ENCODE results near the gene RAMP3. TPM values are rescaled to one million over a fixed set of nuclear protein-coding genes. Genes with fewer than 3 reads are reported as not detected.
A peak's percentile ranks its signal among the peaks of the same experiment; 100 is the strongest.

RAMP3 gene
- total RNA-seq, 1 experiment from 2014 or later = 0.13 TPM

- in situ Hi-C loops (cut with HindIII; ENCODE audit: low pct_unique_long_range_greater_than_20kb, low sequenced_read_pairs) (no loop called here), intact Hi-C loops (cut with micrococcal nuclease; ENCODE audit: unreplicated experiment) (no loop called here)
- no peaks in the 10 kb centered on the region for H3K9me3 ChIP-seq (ENCODE audit: control insufficient read depth, insufficient read depth, low read depth, low read length)
- no peak for TF ChIP-seq SIN3A (IDR thresholded peaks at IDR 0.05; ENCODE audit: borderline replicate concordance, insufficient read depth, low read depth, low read length)
- no peak for TF ChIP-seq TCF7L2 (IDR thresholded peaks at IDR 0.05; ENCODE audit: low read depth, low read length)
- no peak for TF ChIP-seq REST (IDR thresholded peaks at IDR 0.05; ENCODE audit: insufficient read depth in 1 of 2, low read depth in 2 of 2, low read length in 1 of 2)
- TF ChIP-seq, protein P1, sequence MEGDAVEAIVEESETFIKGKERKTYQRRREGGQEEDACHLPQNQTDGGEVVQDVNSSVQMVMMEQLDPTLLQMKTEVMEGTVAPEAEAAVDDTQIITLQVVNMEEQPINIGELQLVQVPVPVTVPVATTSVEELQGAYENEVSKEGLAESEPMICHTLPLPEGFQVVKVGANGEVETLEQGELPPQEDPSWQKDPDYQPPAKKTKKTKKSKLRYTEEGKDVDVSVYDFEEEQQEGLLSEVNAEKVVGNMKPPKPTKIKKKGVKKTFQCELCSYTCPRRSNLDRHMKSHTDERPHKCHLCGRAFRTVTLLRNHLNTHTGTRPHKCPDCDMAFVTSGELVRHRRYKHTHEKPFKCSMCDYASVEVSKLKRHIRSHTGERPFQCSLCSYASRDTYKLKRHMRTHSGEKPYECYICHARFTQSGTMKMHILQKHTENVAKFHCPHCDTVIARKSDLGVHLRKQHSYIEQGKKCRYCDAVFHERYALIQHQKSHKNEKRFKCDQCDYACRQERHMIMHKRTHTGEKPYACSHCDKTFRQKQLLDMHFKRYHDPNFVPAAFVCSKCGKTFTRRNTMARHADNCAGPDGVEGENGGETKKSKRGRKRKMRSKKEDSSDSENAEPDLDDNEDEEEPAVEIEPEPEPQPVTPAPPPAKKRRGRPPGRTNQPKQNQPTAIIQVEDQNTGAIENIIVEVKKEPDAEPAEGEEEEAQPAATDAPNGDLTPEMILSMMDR (IDR thresholded peaks at IDR 0.05) = no peak
- TF ChIP-seq POLR2AphosphoS5 (IDR thresholded peaks at IDR 0.05; ENCODE audit: low read depth, low read length) = no peak
- ATAC-seq = peak; percentile 57
- H3K4me3 ChIP-seq (ENCODE audit: low read depth in 2 of 2, low read length in 2 of 2) = no peak overlapping the region
- no peak for DNase-seq (ENCODE audit: low read depth, low spot score)
- POLR2A ChIA-PET = no interaction called here
- CTCF ChIA-PET = no interaction called here
- no TSS peak for BruUV-seq (replicated peaks)
- H3K4me1 ChIP-seq (ENCODE audit: control insufficient read depth, insufficient read depth, low read length) = no peaks in the 10 kb centered on the region
- no peaks in the 10 kb centered on the region; the same call in 1 of the 2 replicates for H3K27me3 ChIP-seq (ENCODE audit: control insufficient read depth, insufficient read depth, low read length)
- no peaks in the 10 kb centered on the region for H3K36me3 ChIP-seq (ENCODE audit: control insufficient read depth, insufficient read depth, low read length)
- no peak overlapping the region for H3K27ac ChIP-seq (ENCODE audit: low read length)
Observed at GRCh38 chr7:45118889-45119331, 38.7 kb upstream of the RAMP3 start.

DNA sequence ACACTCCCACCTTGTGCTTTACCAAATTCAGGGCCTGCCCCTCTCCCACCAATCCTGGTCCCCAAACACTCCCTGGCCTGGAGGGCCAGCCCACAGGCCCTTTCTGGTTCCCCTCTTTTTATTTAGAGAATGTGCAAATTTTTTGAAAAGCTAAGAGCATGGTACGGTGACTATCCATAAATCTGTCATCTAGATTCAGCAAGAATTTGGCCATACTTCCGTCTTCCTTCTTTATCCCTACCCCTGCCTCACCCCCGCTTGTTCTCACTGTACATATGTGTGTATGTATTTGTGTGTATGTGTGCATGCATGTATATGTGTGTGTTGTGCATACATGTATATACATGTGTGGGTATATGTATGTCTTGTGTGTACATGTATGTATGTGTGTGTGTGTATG lies 38.0 kb upstream of the RAMP3 start:
- Histone ChIP-seq H3K4me3 (ENCODE audit: low read depth in 2 of 2, low read length in 2 of 2) (no peak overlapping the region), H3K9me3 (ENCODE audit: control insufficient read depth, insufficient read depth, low read depth, low read length) (no peaks in the 10 kb centered on the region), H3K36me3 (ENCODE audit: control insufficient read depth, insufficient read depth, low read length) (no peaks in the 10 kb centered on the region), H3K27ac (ENCODE audit: low read length) (no peak overlapping the region), H3K27me3 (ENCODE audit: control insufficient read depth, insufficient read depth, low read length) (no peaks in the 10 kb centered on the region; the same call in 1 of the 2 replicates), H3K4me1 (ENCODE audit: control insufficient read depth, insufficient read depth, low read length) (no peaks in the 10 kb centered on the region)
- DNase-seq (ENCODE audit: low read depth, low spot score) (no peak), ATAC-seq (no peak)
- BruUV-seq (replicated peaks) = no TSS peak
- ChIA-PET POLR2A (no interaction called here), CTCF (no interaction called here)
- TF ChIP-seq POLR2AphosphoS5 (IDR thresholded peaks at IDR 0.05; ENCODE audit: low read depth, low read length) (no peak), SIN3A (IDR thresholded peaks at IDR 0.05; ENCODE audit: borderline replicate concordance, insufficient read depth, low read depth, low read length) (no peak), REST (IDR thresholded peaks at IDR 0.05; ENCODE audit: insufficient read depth in 1 of 2, low read depth in 2 of 2, low read length in 1 of 2) (no peak), TCF7L2 (IDR thresholded peaks at IDR 0.05; ENCODE audit: low read depth, low read length) (no peak)
- TF ChIP-seq, protein P1 (IDR thresholded peaks at IDR 0.05) = no peak
- in situ Hi-C loops (cut with HindIII; ENCODE audit: low pct_unique_long_range_greater_than_20kb, low sequenced_read_pairs) = no loop called here
- intact Hi-C loops (cut with micrococcal nuclease; ENCODE audit: unreplicated experiment) = no loop called here

Measured in Panc1 (cell line).